Vagina (tissue), 2 donors: ENCODE data around the gene CLNS1A. TPM values are rescaled to one million over a fixed set of nuclear protein-coding genes. Genes with fewer than 3 reads are reported as not detected.
"Not testable (repeated sequence)": the region's sequence is repeated elsewhere in the genome, so short reads cannot be mapped to it uniquely, and the experiment has no call there.

ENCODE experiments used
- DNase-seq, 2 donors: peaks; one replicate each; pipeline ENCODE4 v3.0.0-alpha.2; 2017; ENCODE audit errors: extremely low spot score in 2 of 2
- H3K27ac ChIP-seq: fragments of 200-600 bp; sonication (generic); one replicate; pipeline ENCODE4 v1.5.1; 2019
- H3K27me3 ChIP-seq: fragments of 200-600 bp; sonication (generic); one replicate; pipeline ENCODE4 v1.5.1; 2019
- H3K36me3 ChIP-seq, 2 donors: fragments of 200-600 bp; sonication (generic); one replicate each; pipeline ENCODE4 v1.5.1; 2017 to 2019
- H3K4me1 ChIP-seq: fragments of 200-600 bp; sonication (generic); one replicate; pipeline ENCODE4 v1.5.1; 2019
- H3K4me3 ChIP-seq, 2 donors: fragments of 200-600 bp; sonication (generic); 1 replicate in 1 of 2; 2 replicates in 1 of 2; pipeline ENCODE4 v1.5.1; 2016 to 2019
- H3K9me3 ChIP-seq: fragments of 200-600 bp; sonication (generic); one replicate; pipeline ENCODE4 v1.5.1; 2019
- POLR2A ChIP-seq, 2 donors: fragments of 450-650 bp; IDR thresholded peaks; one replicate each; pipeline ENCODE4 v1.6.1; 2017; ENCODE audit warnings: antibody characterized with exemption in 2 of 2, mild to moderate bottlenecking in 2 of 2, moderate library complexity in 2 of 2
- POLR2AphosphoS5 ChIP-seq, 2 donors: sonication (generic); formaldehyde crosslinking; IDR thresholded peaks; one replicate each; pipeline ENCODE4 v1.9.0; 2017; ENCODE audit warnings: antibody characterized with exemption in 2 of 2, mild to moderate bottlenecking in 2 of 2, low read depth in 1 of 2; ENCODE audit not compliant: insufficient read depth in 1 of 2
- intact Hi-C: fragments of 100-400 bp; cut with DNase I; formaldehyde crosslinking; loops from one replicate; pipeline ENCODE4 v1.15.1; 2023
- small RNA-seq: library from RNA; depleted of rRNA; stranded (forward); fragments of <200 nt; gene quantifications from one replicate; pipeline ENCODE3, GENCODE V24; 2016
- total RNA-seq: library from RNA; depleted of rRNA; stranded (reverse); fragments of >200 nt; gene quantifications from one replicate; pipeline ENCODE4 v1.2.3, GENCODE V29; 2016
- TF ChIP-seq, protein P1 (sequence below), 3 experiments: fragments of 450-650 bp in 2 of 3; fragments of 200-600 bp in 1 of 3; sonication (generic) in 1 of 3; IDR thresholded peaks; one replicate each; pipeline ENCODE4 v1.5.1; 2017 to 2019; ENCODE audit warnings: antibody characterized with exemption in 3 of 3, mild to moderate bottlenecking in 2 of 3, moderate library complexity in 2 of 3

CLNS1A gene
- total RNA-seq, 1 donor from 2014 or later: 67.0 TPM

- intact Hi-C loops: no loop called here
- Histone ChIP-seq H3K9me3 (no peaks in the 10 kb centered on the region), H3K4me1 (no peaks in the 10 kb centered on the region), H3K36me3 (no peaks in the 10 kb centered on the region), H3K27me3 (no peaks in the 10 kb centered on the region), H3K4me3 (no peak overlapping the region), H3K27ac (no peak overlapping the region)
- no peak for TF ChIP-seq POLR2A (IDR thresholded peaks at IDR 0.05)
- no peak for DNase-seq
Observed at GRCh38 chr11:77580712-77581337, 56.8 kb downstream of the CLNS1A start.

GRCh38 chr11:77575428-77575827 lies 62.2 kb downstream of the CLNS1A start:
- H3K9me3 ChIP-seq, H3K27me3 ChIP-seq, intact Hi-C loops, DNase-seq, H3K36me3 ChIP-seq, H3K4me3 ChIP-seq, H3K4me1 ChIP-seq, H3K27ac ChIP-seq: not testable (repeated sequence)

DNA sequence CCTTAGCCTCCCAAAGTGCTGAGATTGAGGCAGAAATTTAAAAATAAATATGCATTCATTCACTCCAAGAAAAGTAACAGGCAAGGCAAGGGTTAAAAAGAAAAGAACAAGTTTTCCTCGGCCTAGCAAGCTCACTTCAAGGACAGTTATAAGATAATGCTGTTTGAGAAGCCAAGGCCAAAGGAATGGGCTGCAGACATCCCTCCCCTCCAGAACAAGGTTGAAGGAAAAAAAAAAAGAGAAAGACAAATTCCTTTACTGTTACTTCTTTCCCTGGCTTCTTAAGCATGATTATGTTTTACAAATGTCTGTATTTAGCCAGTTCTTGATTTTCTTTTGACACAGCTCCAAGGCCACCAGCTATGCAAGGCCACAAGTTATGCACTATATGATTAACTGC lies 66.7 kb downstream of the CLNS1A start:
- H3K27ac ChIP-seq, H3K36me3 ChIP-seq, DNase-seq, H3K9me3 ChIP-seq, H3K4me1 ChIP-seq, H3K27me3 ChIP-seq, intact Hi-C loops, H3K4me3 ChIP-seq: not testable (repeated sequence)

DNA sequence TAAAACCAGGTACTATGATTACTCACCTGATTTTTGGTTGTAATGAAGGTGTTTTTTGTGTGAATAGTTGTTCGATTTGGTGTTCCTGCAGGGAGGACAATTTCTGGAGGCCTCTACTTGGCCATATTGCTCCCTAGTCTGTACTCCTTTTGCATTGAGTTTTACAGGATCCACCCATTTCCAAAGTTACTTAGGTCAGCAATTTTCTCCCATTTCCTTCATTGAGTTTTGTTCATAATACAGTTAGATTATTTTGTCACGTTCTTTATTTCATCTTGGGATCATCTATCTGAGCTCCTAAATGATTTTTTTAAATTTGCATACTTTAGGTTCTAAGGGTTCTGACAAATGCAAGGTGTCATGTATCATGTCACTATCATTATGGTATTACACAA lies 67.9 kb downstream of the CLNS1A start:
- no peaks in the 10 kb centered on the region for H3K36me3 ChIP-seq
- H3K9me3 ChIP-seq: no peaks in the 10 kb centered on the region
- TF ChIP-seq POLR2A (IDR thresholded peaks at IDR 0.05) (no peak), POLR2AphosphoS5 (IDR thresholded peaks at IDR 0.05; ENCODE audit: insufficient read depth in 1 of 2, low read depth in 1 of 2) (no peak)
- TF ChIP-seq, protein P1, sequence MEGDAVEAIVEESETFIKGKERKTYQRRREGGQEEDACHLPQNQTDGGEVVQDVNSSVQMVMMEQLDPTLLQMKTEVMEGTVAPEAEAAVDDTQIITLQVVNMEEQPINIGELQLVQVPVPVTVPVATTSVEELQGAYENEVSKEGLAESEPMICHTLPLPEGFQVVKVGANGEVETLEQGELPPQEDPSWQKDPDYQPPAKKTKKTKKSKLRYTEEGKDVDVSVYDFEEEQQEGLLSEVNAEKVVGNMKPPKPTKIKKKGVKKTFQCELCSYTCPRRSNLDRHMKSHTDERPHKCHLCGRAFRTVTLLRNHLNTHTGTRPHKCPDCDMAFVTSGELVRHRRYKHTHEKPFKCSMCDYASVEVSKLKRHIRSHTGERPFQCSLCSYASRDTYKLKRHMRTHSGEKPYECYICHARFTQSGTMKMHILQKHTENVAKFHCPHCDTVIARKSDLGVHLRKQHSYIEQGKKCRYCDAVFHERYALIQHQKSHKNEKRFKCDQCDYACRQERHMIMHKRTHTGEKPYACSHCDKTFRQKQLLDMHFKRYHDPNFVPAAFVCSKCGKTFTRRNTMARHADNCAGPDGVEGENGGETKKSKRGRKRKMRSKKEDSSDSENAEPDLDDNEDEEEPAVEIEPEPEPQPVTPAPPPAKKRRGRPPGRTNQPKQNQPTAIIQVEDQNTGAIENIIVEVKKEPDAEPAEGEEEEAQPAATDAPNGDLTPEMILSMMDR (IDR thresholded peaks at IDR 0.05): no peak
- no peak overlapping the region for H3K27ac ChIP-seq
- intact Hi-C loops: no loop called here
- H3K4me3 ChIP-seq: no peak overlapping the region
- no peak for DNase-seq
- no peaks in the 10 kb centered on the region for H3K4me1 ChIP-seq
- H3K27me3 ChIP-seq: no peaks in the 10 kb centered on the region

- no peaks in the 10 kb centered on the region for H3K36me3 ChIP-seq
- no peaks in the 10 kb centered on the region for H3K27me3 ChIP-seq
- H3K4me3 ChIP-seq: no peak overlapping the region
- intact Hi-C loops: no loop called here
- no peaks in the 10 kb centered on the region for H3K9me3 ChIP-seq
- DNase-seq: no peak
- H3K27ac ChIP-seq: no peak overlapping the region
- TF ChIP-seq, protein P1 (IDR thresholded peaks at IDR 0.05): no peak
- TF ChIP-seq POLR2A (IDR thresholded peaks at IDR 0.05) (no peak), POLR2AphosphoS5 (IDR thresholded peaks at IDR 0.05; ENCODE audit: insufficient read depth in 1 of 2, low read depth in 1 of 2) (no peak)
- H3K4me1 ChIP-seq: no peaks in the 10 kb centered on the region
Observed at GRCh38 chr11:77568916-77569675, 68.5 kb downstream of the CLNS1A start.

GRCh38 chr11:77568306-77568705 lies 69.3 kb downstream of the CLNS1A start:
- H3K9me3 ChIP-seq: no peaks in the 10 kb centered on the region
- intact Hi-C loops: no loop called here
- no peak overlapping the region for H3K27ac ChIP-seq
- TF ChIP-seq, protein P1 (IDR thresholded peaks at IDR 0.05): no peak
- TF ChIP-seq POLR2AphosphoS5 (IDR thresholded peaks at IDR 0.05; ENCODE audit: insufficient read depth in 1 of 2, low read depth in 1 of 2): no peak
- TF ChIP-seq POLR2A (IDR thresholded peaks at IDR 0.05): no peak
- no peaks in the 10 kb centered on the region for H3K27me3 ChIP-seq
- H3K4me1 ChIP-seq: no peaks in the 10 kb centered on the region
- DNase-seq: no peak
- H3K36me3 ChIP-seq: no peaks in the 10 kb centered on the region
- H3K4me3 ChIP-seq: no peak overlapping the region

Small RNA genes within 50 kb of the gene (small RNA-seq; reads per million reads assigned to genes)
- gene RNU7-59P: not detected

Other genes with a start within 250 kb of the CLNS1A start
- 43.5 TPM for gene PAK1, start 163.7 kb downstream of the CLNS1A start, total RNA-seq
- gene AQP11, start 47.8 kb downstream of the CLNS1A start, total RNA-seq: 1.7 TPM
- 60.4 TPM for gene RSF1, start 182.9 kb upstream of the CLNS1A start, total RNA-seq
- gene AAMDC, start 183.3 kb upstream of the CLNS1A start, total RNA-seq: 18.2 TPM